ENCODE measurements around the gene RAPGEF4. TPM values are rescaled to one million over a fixed set of nuclear protein-coding genes. Genes with fewer than 3 reads are reported as not detected.

The RAPGEF4 gene
- total RNA-seq, 1 donor from 2014 or later: 12.8 TPM

GRCh38 chr2:173050684-173051083, 315.0 kb downstream of the RAPGEF4 start:
- ATAC-seq: no peak
- DNase-seq (ENCODE audit: low spot score): no peak

DNA sequence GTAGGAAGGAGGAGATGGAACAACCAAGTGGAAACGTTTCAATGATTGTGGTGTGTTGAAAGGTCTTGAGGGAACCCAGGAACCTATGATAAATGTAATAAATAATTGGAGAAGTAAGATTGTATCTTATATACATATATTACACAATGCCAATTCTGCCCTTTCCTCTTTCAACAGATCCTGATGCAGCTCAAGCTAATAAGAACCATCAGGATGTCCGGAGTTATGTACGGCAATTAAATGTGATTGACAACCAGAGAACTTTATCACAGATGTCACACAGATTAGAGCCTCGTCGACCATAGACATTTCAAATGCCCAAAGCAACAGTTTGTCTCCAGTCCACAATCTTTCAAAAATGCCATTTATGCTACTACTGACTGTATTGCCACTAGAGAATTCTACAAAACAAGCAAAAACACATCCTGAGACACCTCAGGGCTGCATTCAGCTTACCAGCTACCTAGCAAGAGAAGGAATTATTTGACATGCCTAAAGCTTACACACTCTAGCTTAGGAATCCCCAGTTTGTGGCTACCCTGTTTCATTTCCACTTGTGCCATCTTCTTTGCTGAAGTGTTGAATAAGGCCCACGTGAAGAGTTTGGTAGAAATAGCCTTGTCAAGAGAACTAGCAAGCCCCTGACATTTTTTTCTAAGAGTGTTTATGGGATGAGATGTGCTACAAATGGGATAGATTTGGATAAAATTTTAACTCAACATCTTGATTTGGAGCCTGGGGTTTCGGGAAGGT, 316.0 kb downstream of the RAPGEF4 start:
- DNase-seq (ENCODE audit: low spot score): no peak
- ATAC-seq: no peak

- no peak for ATAC-seq
- no peak for DNase-seq (ENCODE audit: low spot score)
Observed at GRCh38 chr2:173053043-173053699, 317.5 kb downstream of the RAPGEF4 start.

GRCh38 chr2:173054466-173054865, 318.8 kb downstream of the RAPGEF4 start:
- no peak for DNase-seq (ENCODE audit: low spot score)
- ATAC-seq: no peak

- ATAC-seq (no peak), DNase-seq (ENCODE audit: low spot score) (no peak)
Observed at GRCh38 chr2:173056705-173057364, 321.2 kb downstream of the RAPGEF4 start.

DNA sequence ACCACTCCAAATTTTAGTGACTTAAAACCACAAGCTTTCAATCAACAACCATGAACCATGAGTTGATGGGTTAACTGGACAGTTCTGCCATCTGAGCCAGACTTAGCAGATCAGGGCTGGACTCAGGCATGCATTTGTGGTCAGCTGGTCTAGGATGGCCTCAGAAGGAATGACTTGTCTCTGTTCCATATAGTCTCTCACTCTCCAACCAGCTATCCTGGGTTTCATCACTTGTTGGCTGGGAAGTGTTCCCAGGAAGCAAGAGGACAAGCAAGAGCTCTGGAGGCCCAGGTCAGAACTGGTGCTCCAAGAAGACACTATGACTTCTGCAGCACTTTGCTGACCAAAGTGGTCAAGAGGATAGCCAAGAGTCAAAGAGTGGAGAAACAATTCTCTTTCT, 322.5 kb downstream of the RAPGEF4 start:
- DNase-seq (ENCODE audit: low spot score): peak; percentile 51

DNA sequence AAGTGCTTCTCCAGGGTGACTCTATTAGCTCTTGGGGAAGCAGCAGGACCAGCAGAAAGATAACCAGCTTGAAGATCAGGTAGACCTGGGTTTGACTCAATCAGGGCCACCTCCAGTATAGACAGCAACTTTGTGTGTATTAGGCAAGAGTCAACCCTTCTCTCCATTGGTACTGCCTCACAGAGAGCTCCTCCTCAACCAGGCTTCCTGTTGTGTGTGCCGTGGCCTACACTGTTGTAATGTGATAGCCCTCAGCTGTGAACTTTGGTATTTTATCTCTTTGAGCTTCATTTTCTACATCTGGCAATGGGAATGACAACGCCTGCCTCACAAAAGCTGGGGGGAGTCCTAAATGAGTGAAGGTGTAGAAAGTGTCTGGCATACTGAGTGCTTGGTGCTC, 323.0 kb downstream of the RAPGEF4 start:
- peak; percentile 73 for ATAC-seq
- DNase-seq (ENCODE audit: low spot score): no peak

More for the DNA sequence above, 322.5 kb downstream of the RAPGEF4 start:
- ATAC-seq: peak; percentile 71

DNA sequence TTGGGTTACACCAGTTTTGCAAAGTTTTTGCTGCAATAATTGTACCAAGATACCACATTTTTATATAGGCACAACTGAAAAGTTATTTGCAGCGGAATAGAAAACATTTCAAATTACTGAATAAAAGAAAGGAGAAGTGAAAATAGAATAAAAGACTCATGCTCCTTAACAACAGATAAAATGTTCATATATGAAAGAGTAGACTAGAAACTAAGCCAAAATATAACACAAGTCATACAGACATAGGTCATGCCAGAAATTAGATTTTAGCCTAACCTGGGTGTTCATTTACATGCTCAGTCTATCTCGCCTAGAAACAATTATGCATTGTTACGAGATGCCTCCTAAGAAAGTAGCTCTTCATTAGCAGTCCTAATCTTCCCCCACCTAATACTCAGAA, 323.6 kb downstream of the RAPGEF4 start:
- DNase-seq (ENCODE audit: low spot score): no peak

GRCh38 chr2:173059971-173060461, 324.4 kb downstream of the RAPGEF4 start:
- peak; percentile 65 for ATAC-seq
- DNase-seq (ENCODE audit: low spot score): no peak

More for the DNA sequence above, 323.6 kb downstream of the RAPGEF4 start:
- ATAC-seq: no peak

- no peak for ATAC-seq
- no peak for DNase-seq (ENCODE audit: low spot score)
Observed at GRCh38 chr2:173062801-173063200, 327.2 kb downstream of the RAPGEF4 start.

- DNase-seq (ENCODE audit: low spot score) (no peak), ATAC-seq (peak; percentile 23)
Observed at GRCh38 chr2:173064151-173064805, 328.6 kb downstream of the RAPGEF4 start.

DNA sequence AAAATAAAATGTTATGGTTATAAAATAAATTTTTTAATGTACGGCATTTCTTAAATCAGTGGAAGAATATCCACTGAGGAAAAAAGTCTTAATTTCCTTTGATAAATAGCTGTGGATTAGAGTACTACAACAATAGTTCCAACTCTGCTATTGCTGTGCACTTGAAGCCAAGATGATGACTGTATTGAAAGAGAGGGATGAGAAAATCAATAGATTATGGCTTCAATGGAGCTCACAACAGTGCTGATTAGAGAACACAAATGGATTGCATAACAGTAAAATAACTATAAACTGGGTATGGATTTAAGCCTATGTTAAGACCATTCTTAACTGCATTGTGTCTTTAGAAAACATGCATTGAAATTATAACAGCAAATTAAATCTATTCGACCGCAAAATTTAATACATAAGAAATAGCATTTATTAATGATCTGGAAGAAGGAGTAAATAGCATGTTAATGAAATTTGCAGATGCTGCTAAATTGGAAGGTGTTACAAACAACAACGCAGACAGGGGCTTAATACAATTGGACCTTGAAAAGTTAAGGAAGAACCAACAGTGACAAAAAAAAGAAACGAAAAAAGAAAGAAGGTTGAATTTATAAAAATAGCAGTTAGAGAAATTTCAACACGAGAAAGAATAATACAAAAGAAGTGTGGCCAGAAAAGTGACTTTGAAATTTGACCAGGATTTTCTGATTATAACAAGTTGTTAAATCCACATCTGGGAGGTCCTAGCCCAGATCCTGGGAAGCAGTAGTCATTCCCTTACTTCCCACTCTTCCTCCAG, 331.4 kb downstream of the RAPGEF4 start:
- DNase-seq (ENCODE audit: low spot score) (no peak), ATAC-seq (no peak)

GRCh38 chr2:173075056-173075780, 339.6 kb downstream of the RAPGEF4 start:
- DNase-seq (ENCODE audit: low spot score) (no peak), ATAC-seq (no peak)

GRCh38 chr2:173075781-173076580, 340.3 kb downstream of the RAPGEF4 start, which contains the start of gene MAP3K20:
TSS of gene MAP3K20 (plus strand) at chr2:173075846. CDS start at chr2:173091032, 15,186 bp downstream.
- ATAC-seq (peak; percentile 85), DNase-seq (ENCODE audit: low spot score) (peak; percentile 85)

DNA sequence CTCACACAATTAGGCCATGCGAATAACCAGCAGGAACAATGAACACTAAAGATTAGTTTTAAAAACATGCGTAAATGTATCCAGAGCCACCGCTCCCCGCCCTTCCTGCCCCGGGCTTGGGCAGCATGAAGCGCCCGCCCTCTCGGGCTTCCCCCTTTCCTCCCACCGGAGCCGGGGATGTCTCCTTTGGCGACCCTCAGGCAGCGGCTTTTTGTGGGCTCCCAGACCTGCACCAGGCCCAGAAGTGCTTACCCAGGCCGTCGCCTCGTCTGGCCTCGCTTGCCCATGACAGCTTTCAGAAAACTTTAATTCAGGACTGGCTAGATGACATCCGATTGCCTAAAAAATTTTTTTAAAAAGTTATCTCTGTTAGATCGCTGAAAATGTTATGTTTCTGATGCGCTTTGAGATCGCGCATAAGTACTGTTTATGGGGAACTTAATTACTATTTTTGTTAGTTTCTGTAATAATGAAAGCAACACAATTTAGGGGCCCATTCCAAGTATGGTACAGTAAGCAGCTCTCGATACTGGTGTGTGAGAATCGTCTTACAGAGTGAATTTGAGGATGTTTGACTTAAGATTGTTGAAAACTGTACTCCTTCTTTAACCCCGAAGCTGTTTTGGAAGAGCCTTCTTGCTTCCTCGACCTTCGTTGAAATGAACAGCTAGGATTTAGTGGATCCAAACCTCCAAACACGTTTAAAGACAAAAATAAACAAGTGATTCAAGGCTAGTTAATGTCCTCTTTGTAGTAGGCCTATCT, 341.1 kb downstream of the RAPGEF4 start:
- DNase-seq (ENCODE audit: low spot score) (peak; percentile 64), ATAC-seq (peak; percentile 57)

- peak; percentile 20 for ATAC-seq
- DNase-seq (ENCODE audit: low spot score): no peak
Observed at GRCh38 chr2:173077506-173078177, 342.0 kb downstream of the RAPGEF4 start.

DNA sequence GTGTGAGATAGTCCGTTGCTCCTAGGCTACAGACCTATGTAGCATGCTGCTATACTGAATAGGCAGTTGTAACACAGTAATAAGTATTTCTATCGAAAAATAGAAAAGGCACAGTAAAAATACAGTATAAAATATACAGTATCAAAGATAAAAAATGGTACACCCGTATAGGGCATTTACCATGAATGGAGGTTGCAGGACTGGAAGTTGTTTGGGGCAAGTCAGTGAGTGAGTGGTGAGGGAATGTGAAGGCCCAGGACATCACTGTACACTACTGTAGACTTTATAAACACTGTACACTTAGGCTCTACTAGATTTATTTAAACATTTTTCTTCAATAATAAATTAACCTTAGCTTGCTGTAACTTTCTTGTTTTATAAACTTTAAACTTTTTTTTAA, 343.5 kb downstream of the RAPGEF4 start:
- no peak for ATAC-seq

More for the DNA sequence above, 343.5 kb downstream of the RAPGEF4 start:
- no peak for DNase-seq (ENCODE audit: low spot score)

All from left lobe of liver (tissue), 2 donors.